ENCODE results near the gene SCUBE1.
"Not testable (repeated sequence)": the region's sequence is repeated elsewhere in the genome, so short reads cannot be mapped to it uniquely, and the experiment has no call there.

Gene SCUBE1

DNA sequence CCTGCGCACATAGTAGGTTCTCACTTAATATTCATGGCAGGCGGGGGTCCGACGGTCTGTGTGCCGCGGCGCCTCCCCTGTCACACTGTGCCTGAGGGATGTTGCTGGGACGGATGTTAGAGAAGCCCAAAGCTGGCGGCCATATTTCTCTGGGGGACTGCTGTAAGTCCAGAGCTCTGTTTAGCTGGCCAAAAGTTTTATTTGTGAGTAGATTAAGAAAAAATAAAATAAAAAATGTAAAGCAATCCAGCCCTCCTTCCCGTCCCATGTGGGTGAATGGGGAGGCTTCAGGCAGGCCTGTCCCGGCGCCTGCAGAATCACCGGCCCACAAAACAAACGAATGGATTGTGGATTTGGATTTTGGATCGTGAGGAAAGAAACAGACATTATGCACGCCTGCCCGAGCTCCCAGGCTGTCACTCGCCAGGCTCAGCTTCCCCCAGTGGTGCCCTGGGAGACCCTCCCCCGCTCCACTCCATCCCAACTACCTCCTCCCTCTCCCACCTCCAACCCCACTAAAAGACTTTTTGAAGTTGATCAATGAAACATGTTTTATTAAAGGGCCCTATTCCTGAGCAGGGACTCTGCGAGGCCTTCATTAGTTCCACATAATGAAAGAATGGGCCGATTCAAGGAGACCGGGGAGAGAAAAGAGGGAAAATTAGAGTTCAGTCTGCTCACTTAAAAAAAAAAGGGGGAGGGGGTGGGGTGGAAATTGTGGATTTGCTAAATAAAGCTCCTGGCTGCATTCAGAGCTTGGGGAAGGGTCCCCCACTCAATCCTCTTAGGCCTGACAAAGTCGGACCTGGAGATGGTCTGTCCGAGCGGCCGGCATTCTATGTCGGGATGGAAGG is 20.4 kb upstream of the SCUBE1 start:
- no peak overlapping the region for H3K4me3 ChIP-seq (ENCODE audit: low read length, poor library complexity, severe bottlenecking)
- no peaks in the 10 kb centered on the region for H3K27me3 ChIP-seq (ENCODE audit: insufficient read depth, low read length, poor library complexity, severe bottlenecking)
- no peaks in the 10 kb centered on the region for H3K4me1 ChIP-seq (ENCODE audit: insufficient read depth, low read length, poor library complexity, severe bottlenecking)
- H3K79me2 ChIP-seq (ENCODE audit: insufficient read depth, low read length), result no peaks in the 10 kb centered on the region
- H2AFZ ChIP-seq (ENCODE audit: low read length), result no peak overlapping the region
- TF ChIP-seq, protein P1, sequence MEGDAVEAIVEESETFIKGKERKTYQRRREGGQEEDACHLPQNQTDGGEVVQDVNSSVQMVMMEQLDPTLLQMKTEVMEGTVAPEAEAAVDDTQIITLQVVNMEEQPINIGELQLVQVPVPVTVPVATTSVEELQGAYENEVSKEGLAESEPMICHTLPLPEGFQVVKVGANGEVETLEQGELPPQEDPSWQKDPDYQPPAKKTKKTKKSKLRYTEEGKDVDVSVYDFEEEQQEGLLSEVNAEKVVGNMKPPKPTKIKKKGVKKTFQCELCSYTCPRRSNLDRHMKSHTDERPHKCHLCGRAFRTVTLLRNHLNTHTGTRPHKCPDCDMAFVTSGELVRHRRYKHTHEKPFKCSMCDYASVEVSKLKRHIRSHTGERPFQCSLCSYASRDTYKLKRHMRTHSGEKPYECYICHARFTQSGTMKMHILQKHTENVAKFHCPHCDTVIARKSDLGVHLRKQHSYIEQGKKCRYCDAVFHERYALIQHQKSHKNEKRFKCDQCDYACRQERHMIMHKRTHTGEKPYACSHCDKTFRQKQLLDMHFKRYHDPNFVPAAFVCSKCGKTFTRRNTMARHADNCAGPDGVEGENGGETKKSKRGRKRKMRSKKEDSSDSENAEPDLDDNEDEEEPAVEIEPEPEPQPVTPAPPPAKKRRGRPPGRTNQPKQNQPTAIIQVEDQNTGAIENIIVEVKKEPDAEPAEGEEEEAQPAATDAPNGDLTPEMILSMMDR (conservative IDR thresholded peaks at IDR 0.05; ENCODE audit: low read length), result no peak
- no peaks in the 10 kb centered on the region for H3K9me3 ChIP-seq (ENCODE audit: insufficient read depth, low read depth, low read length)
- no peaks in the 10 kb centered on the region for H3K9me2 ChIP-seq (replicated peaks; ENCODE audit: low read depth, low read length)
- no peak overlapping the region for H3K9ac ChIP-seq (ENCODE audit: low read depth, low read length, poor library complexity, severe bottlenecking)
- no peaks in the 10 kb centered on the region for H3F3A ChIP-seq (ENCODE audit: low read depth)
- H3K4me2 ChIP-seq (ENCODE audit: low read depth, low read length, poor library complexity, severe bottlenecking), result no peak overlapping the region
- no peaks in the 10 kb centered on the region for H3K36me3 ChIP-seq (ENCODE audit: insufficient read depth, low read length)
- no peaks in the 10 kb centered on the region for H4K20me1 ChIP-seq (ENCODE audit: insufficient read depth, low read length, poor library complexity, severe bottlenecking)

DNA sequence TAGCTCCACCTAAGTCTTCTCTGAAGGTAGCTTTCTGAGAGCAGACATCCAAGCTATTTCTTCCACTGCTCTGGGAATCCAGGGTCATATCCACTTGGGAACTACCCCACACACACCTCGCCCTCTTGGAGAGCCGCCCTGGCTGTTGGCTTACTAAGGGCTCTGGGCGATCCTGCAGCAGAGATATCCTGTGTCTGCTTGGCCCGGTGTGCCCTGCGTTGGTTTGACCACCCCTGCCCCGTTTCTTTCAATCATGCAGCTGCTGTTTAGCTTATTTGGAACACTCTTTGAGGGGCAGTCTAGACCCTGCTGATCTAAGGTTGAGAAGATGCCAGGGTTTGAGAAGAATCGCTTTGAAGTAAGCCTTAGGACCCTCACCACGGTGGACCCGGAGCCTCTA is 17.4 kb upstream of the SCUBE1 start:
- H3K4me1 ChIP-seq (ENCODE audit: insufficient read depth, low read length, poor library complexity, severe bottlenecking), result no peaks in the 10 kb centered on the region
- no peaks in the 10 kb centered on the region for H3K79me2 ChIP-seq (ENCODE audit: insufficient read depth, low read length)
- H3K9me2 ChIP-seq (replicated peaks; ENCODE audit: low read depth, low read length), result no peaks in the 10 kb centered on the region
- no peak for TF ChIP-seq EZH2phosphoT487 (IDR thresholded peaks at IDR 0.05; ENCODE audit: borderline replicate concordance)
- TF ChIP-seq, protein P1 (conservative IDR thresholded peaks at IDR 0.05; ENCODE audit: low read length), result no peak
- H3F3A ChIP-seq (ENCODE audit: low read depth), result no peaks in the 10 kb centered on the region
- no peak overlapping the region for H3K4me3 ChIP-seq (ENCODE audit: low read length, poor library complexity, severe bottlenecking)
- H3K27me3 ChIP-seq (ENCODE audit: insufficient read depth, low read length, poor library complexity, severe bottlenecking), result no peaks in the 10 kb centered on the region
- H4K20me1 ChIP-seq (ENCODE audit: insufficient read depth, low read length, poor library complexity, severe bottlenecking), result no peaks in the 10 kb centered on the region
- H3K4me2 ChIP-seq (ENCODE audit: low read depth, low read length, poor library complexity, severe bottlenecking), result no peak overlapping the region
- H2AFZ ChIP-seq (ENCODE audit: low read length), result no peak overlapping the region
- no peaks in the 10 kb centered on the region for H3K36me3 ChIP-seq (ENCODE audit: insufficient read depth, low read length)
- H3K9ac ChIP-seq (ENCODE audit: low read depth, low read length, poor library complexity, severe bottlenecking), result no peak overlapping the region
- H3K9me3 ChIP-seq (ENCODE audit: insufficient read depth, low read depth, low read length), result no peaks in the 10 kb centered on the region

DNA sequence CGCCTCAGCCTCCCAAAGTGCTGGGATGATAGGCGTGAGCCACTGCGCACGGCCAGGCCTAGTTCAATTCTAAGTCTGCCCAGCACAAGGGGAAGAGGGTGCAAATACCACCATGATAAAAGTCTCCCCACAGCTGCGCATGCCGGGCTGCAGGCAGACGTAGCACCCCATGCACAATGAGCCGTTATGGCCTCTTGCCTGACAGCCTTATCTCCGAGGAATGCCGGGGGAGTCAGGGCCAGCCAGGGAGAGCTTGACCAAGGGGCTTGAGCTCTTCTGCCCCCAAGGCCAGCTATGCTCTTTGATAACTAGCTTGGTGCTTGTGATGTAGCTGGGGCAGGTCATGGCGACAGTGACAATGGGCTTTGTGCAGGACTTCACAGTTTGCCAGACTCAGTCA is 13.7 kb upstream of the SCUBE1 start:
- H2AFZ ChIP-seq (ENCODE audit: low read length), result no peak overlapping the region

DNA sequence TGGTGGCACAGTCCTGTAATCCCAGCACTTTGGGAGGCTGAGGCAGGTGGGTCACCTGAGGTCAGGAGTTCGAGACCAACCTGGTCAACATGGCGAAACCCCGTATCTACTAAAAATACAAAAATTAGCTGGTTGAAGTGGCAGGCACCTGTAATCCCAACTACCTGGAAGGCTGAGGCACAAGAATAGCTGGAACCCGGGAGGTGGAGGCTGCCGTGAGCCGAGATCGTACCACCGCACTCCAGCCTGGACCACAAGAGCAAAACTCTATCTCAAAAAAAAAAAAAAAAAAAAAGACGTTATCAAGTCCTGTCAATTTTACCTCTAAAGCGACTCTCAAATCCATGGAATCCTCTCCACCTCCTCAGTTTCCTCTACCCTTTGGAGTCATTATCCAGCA is 12.5 kb upstream of the SCUBE1 start:
- not testable (repeated sequence) for H3K36me3 ChIP-seq (ENCODE audit: insufficient read depth, low read length); H3K4me2 ChIP-seq (ENCODE audit: low read depth, low read length, poor library complexity, severe bottlenecking); H3K79me2 ChIP-seq (ENCODE audit: insufficient read depth, low read length); H3K4me1 ChIP-seq (ENCODE audit: insufficient read depth, low read length, poor library complexity, severe bottlenecking); H3K9me3 ChIP-seq (ENCODE audit: insufficient read depth, low read depth, low read length); H3K9ac ChIP-seq (ENCODE audit: low read depth, low read length, poor library complexity, severe bottlenecking); H3K4me3 ChIP-seq (ENCODE audit: low read length, poor library complexity, severe bottlenecking); H3F3A ChIP-seq (ENCODE audit: low read depth); H2AFZ ChIP-seq (ENCODE audit: low read length); H3K27me3 ChIP-seq (ENCODE audit: insufficient read depth, low read length, poor library complexity, severe bottlenecking); H4K20me1 ChIP-seq (ENCODE audit: insufficient read depth, low read length, poor library complexity, severe bottlenecking); H3K9me2 ChIP-seq (replicated peaks; ENCODE audit: low read depth, low read length)

More for the DNA sequence above, 13.7 kb upstream of the SCUBE1 start:
- H3K79me2 ChIP-seq (ENCODE audit: insufficient read depth, low read length), result no peaks in the 10 kb centered on the region
- no peak overlapping the region for H3K9ac ChIP-seq (ENCODE audit: low read depth, low read length, poor library complexity, severe bottlenecking)
- TF ChIP-seq, protein P1 (conservative IDR thresholded peaks at IDR 0.05; ENCODE audit: low read length), result no peak
- no peak for TF ChIP-seq EZH2phosphoT487 (IDR thresholded peaks at IDR 0.05; ENCODE audit: borderline replicate concordance)
- H3K9me2 ChIP-seq (replicated peaks; ENCODE audit: low read depth, low read length), result no peaks in the 10 kb centered on the region
- H3K9me3 ChIP-seq (ENCODE audit: insufficient read depth, low read depth, low read length), result no peaks in the 10 kb centered on the region
- H3K4me2 ChIP-seq (ENCODE audit: low read depth, low read length, poor library complexity, severe bottlenecking), result no peak overlapping the region
- no peaks in the 10 kb centered on the region for H3F3A ChIP-seq (ENCODE audit: low read depth)
- H3K36me3 ChIP-seq (ENCODE audit: insufficient read depth, low read length), result no peaks in the 10 kb centered on the region
- no peak overlapping the region for H3K4me3 ChIP-seq (ENCODE audit: low read length, poor library complexity, severe bottlenecking)
- H4K20me1 ChIP-seq (ENCODE audit: insufficient read depth, low read length, poor library complexity, severe bottlenecking), result no peaks in the 10 kb centered on the region
- H3K27me3 ChIP-seq (ENCODE audit: insufficient read depth, low read length, poor library complexity, severe bottlenecking), result no peaks in the 10 kb centered on the region
- no peaks in the 10 kb centered on the region for H3K4me1 ChIP-seq (ENCODE audit: insufficient read depth, low read length, poor library complexity, severe bottlenecking)

All from Loucy (cell line).